LNCaP clone FGC (cell line): ENCODE data around the gene CDYL.

Source experiments
- DNase-seq: peaks from one replicate; pipeline ENCODE4 v3.0.0-alpha.2; 2011; ENCODE audit warnings: low read depth
- H3K4me3 ChIP-seq: 2 replicates; pipeline ENCODE4 v1.5.1; 2011; ENCODE audit warnings: mild to moderate bottlenecking, low read depth, low read length, control low read depth
- CTCF ChIP-seq: IDR thresholded peaks from 2 replicates; pipeline ENCODE4 v1.5.1; 2012; ENCODE audit warnings: mild to moderate bottlenecking; ENCODE audit not compliant: control insufficient read depth, insufficient read depth; ENCODE audit errors: extremely low read depth

Gene CDYL

GRCh38 chr6:4942673-4943009 is 166.4 kb downstream of the CDYL start:
- no peak for DNase-seq
- TF ChIP-seq CTCF = no peak
- no peak overlapping the region for H3K4me3 ChIP-seq

GRCh38 chr6:4943716-4944115 is 167.5 kb downstream of the CDYL start:
- DNase-seq = no peak
- H3K4me3 ChIP-seq = no peak overlapping the region
- TF ChIP-seq CTCF = no peak

GRCh38 chr6:4944325-4944724 is 168.1 kb downstream of the CDYL start:
- no peak for TF ChIP-seq CTCF
- no peak overlapping the region for H3K4me3 ChIP-seq
- DNase-seq = no peak

GRCh38 chr6:4946521-4946920 is 170.3 kb downstream of the CDYL start:
- DNase-seq = no peak
- TF ChIP-seq CTCF = no peak
- no peak overlapping the region for H3K4me3 ChIP-seq

- no peak for TF ChIP-seq CTCF
- no peak for DNase-seq
- no peak overlapping the region for H3K4me3 ChIP-seq
These were observed 171.5 kb downstream of the CDYL start for GRCh38 chr6:4947716-4948115.

GRCh38 chr6:4948781-4949450 is 172.7 kb downstream of the CDYL start:
- H3K4me3 ChIP-seq = no peak overlapping the region
- no peak for TF ChIP-seq CTCF
- no peak for DNase-seq

GRCh38 chr6:4950076-4950475 is 173.9 kb downstream of the CDYL start:
- no peak overlapping the region for H3K4me3 ChIP-seq
- DNase-seq = no peak
- no peak for TF ChIP-seq CTCF
